IPS DF 19.7 (cell line): Measurements from ENCODE around the gene PCBP2.
"Not testable (repeated sequence)": the region's sequence is repeated elsewhere in the genome, so short reads cannot be mapped to it uniquely, and the experiment has no call there.

ENCODE experiments used
- DNase-seq: peaks from one replicate; pipeline ENCODE4 v3.0.0-alpha.2; 2013; ENCODE audit warnings: low read depth, low spot score

PCBP2 gene

DNA sequence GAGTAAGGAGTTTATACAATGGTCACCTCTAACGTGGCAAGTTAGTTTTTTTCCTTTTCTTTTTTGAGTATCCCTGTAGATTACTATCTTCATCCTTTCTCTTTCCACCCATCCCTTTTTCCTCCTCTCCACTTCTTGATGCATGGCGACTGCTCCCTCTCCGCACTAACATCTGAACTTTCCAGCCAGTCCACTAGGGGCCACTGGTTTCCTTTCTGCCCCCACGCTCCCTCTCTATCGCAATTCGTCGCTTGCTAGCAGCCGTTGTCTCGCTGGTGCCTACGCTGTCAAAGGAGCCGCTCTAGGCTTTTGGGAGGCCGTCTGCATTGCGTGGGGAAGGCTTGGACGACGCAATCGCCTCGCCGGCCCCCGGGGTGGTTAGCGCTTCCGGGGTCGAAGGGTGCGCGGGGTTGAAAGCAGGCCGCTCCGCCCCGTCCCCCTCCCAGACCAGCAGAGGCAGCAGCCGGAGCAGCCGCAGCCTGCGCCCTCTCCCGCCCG lies at the start of gene PCBP2:
Gene PCBP2 (plus strand): TSS at position 442 of the 498 bp plus-strand sequence. CDS start 2,699 bp downstream, outside the sequence.
- peak; percentile 99 for DNase-seq

DNA sequence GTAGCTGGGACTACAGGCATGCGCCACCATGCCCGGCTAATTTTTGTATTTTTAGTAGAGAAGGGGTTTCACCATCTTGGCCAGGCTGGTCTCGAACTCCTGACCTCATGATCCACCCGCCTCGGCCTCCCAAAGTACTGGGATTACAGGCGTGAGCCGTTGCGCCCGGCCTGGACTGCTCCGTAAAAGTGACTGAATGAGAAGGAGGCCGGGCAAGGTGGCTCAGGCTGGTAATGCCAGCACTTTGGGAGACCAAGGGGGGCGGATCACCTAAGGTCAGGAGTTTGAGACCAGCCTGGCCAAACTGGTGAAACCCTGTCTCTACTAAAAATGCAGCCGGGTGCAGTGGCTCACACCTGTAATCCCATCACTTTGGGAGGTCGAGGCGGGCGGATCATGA lies 49.6 kb upstream of the PCBP2 start:
- DNase-seq, result not testable (repeated sequence)

GRCh38 chr12:53402871-53403270 lies 49.0 kb upstream of the PCBP2 start:
- no peak for DNase-seq

GRCh38 chr12:53410951-53411350 lies 41.0 kb upstream of the PCBP2 start:
- DNase-seq, result no peak

GRCh38 chr12:53413485-53414204 lies 38.3 kb upstream of the PCBP2 start:
- no peak for DNase-seq

- no peak for DNase-seq
Observed at GRCh38 chr12:53414756-53415417, 37.0 kb upstream of the PCBP2 start.

- not testable (repeated sequence) for DNase-seq
Observed at GRCh38 chr12:53415752-53416389, 36.0 kb upstream of the PCBP2 start.

DNA sequence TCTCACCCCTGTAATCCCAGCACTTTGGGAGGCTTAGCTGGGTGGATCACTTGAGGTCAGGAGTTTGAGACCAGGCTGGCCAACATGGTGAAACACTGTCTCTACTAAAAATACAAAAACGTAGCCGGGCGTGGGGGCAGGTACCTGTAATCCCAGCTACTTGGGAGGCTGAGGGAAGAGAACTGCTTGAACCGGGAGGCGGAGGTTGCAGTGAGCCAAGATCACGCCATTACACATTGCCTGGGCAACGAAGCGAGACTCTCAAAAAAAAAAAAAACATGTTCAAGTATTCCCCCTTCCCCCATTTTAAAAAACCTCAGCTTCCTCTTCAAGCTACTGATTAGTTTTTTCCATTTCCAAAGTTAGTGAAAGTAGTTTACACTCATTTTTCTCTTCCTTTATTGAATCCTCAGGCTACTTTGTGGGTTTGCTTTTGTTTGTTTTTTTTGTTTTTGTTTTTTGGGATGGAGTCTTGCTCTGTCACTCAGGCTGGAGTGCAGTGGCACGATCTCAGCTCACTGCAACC lies 34.5 kb upstream of the PCBP2 start:
- DNase-seq, result not testable (repeated sequence)

GRCh38 chr12:53418221-53418620 lies 33.7 kb upstream of the PCBP2 start:
- DNase-seq, result no peak

DNA sequence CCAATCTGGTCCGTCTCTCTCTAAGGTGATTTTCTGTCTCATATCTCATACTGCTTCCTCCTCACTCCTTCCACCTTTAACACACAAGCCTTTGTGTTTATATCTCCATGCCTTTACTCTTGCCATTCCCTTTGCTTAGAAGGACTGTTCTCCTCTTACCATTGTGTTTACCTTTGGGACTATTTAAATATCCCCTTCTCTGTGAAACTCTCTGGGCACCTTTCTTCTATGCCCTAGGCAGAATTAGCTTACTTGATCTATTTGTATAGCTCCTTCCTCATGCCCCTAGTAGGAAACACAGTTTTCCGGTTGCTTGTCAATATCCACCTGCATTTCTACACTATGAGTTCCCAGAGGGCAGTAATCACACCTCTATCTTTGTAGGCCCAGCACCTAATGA lies 32.1 kb upstream of the PCBP2 start:
- no peak for DNase-seq

DNA sequence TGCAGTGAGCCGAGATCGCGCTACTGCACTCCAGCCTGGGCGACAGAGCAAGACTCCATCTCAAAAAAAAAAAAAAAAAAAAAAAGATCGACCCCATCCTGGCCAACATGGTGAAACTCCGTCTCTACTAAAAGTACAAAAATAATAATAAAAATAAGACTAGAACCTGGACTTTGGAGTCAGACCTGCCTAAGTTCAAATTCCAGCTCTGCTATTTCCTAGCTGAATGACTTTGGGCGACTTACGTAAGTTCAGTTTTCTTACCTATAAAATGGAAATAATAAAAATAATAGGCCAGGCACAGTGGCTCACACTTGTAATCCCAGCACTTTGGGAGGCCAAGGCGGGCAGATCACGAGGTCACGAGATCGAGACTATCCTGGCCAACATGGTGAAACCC lies 29.7 kb upstream of the PCBP2 start:
- DNase-seq, result not testable (repeated sequence)

DNA sequence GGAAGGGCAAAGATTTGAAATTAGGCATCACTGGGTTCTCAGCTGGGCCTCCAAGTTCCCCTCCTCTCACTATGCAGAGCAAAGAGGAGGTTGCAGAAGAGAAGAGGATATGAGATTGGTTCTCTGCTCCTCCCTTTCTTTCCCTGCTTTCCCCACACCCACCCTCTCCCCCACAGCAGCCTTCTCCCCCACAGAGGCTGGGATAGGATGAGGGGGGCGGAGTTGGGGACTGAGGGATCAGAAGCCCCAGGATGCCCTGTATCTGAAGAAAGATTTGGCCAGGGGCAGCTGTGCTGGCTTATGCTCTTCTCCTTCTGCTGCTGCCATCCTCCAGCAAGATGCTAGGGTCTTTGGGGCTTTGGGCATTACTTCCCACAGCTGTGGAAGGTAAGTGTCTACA lies 28.3 kb upstream of the PCBP2 start, which contains the start of gene AMHR2:
Gene AMHR2 (plus strand): TSS at position 259 of the 400 bp plus-strand sequence. CDS start 80 bp downstream, at position 339.
- no peak for DNase-seq

GRCh38 chr12:53424626-53425514 lies 27.0 kb upstream of the PCBP2 start:
- no peak for DNase-seq

DNA sequence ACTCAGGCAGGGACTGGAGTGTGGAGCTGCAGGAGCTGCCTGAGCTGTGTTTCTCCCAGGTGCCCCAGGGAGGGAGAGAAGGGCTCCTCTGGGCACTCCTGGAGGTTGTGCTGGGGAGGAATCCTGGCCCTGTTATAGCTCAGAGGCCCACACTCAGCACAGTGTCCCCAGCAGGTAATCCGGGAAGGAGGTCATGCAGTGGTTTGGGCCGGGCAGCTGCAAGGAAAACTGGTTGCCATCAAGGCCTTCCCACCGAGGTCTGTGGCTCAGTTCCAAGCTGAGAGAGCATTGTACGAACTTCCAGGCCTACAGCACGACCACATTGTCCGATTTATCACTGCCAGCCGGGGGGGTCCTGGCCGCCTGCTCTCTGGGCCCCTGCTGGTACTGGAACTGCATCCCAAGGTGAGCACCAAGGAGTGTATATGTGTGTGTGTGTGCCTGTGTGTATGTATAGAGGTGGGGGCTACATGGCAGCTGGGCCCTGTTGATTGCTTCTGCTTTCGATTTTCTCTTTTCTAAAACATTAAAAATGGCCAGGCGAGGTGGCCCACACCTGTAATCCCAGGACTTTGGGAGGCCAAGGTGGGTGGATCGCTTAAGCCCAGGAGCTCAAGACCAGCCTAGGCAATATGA lies 26.3 kb upstream of the PCBP2 start:
- no peak for DNase-seq

DNA sequence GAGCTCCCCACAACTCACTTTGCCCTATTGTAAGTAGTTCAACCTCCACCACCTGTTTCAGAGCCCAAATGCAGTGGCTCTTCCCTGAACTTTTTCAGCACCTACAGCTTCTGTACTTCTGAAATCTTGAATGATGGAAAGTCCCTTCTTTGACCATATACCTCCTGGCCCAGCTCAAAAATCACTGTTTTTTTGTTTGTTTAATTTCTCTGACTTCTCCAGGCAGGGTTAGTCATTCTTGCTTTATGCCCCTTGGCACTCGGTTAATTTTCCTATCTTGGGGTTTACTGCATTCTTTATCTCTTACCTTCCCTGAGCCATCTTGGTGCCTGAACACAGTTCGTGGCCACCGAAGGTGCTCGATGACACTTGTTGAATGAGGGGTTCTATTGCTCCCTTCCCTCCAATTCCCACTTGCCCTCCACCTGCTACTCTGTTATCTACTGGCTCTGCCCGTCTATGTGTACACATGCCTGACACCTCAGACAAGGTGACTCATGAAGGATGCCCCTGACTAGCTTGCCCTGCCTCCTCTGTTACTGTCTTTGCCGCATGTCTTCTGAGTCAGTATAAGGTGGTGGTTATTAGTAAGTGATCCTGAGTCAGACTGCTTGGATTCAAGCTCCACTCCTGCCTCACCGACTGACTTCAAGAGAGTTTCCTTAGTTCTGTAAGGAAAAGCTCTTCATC lies 23.9 kb upstream of the PCBP2 start:
- no peak for DNase-seq

- no peak for DNase-seq
Observed at GRCh38 chr12:53428741-53429140, 23.2 kb upstream of the PCBP2 start.

- DNase-seq, result no peak
Observed at GRCh38 chr12:53430116-53430515, 21.8 kb upstream of the PCBP2 start.

- DNase-seq, result no peak
Observed at GRCh38 chr12:53431187-53431586, 20.7 kb upstream of the PCBP2 start.

DNA sequence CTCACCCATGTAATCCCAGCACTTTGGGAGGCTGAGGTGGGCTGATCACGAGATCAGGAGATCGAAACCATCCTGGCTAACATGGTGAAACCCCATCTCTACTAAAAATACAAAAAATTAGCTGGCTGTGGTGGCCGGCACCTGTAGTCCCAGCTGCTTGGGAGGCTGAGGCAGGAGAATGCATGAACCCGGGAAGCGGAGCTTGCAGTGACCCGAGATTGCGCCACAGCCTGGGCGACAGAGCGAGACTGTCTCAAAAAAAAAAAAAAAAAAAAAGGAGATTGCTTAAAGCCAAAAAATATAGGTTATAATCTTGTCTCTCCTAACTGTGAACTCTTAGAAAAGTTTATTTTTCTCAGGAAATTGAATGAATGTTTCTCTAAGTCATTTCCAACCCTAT lies 16.6 kb upstream of the PCBP2 start:
- DNase-seq, result not testable (repeated sequence)

DNA sequence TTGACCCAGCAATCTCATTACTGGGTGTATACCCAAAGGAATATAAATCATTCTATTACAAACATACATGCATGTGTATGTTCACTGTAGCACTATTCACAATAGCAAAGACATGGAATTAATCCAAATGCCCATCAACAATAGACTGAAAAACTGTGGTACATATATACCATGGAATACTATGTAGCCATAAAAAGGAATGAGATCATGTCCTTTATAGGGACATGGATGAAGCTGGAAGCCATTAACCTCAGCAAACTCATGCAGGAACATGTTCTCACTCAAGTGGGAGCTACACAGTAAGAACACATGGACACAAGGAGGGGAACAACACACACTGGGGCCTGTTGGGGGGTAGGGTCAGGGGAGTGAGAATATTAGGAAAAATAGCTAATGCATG lies 12.3 kb upstream of the PCBP2 start:
- not testable (repeated sequence) for DNase-seq
